Chondrocyte (in vitro differentiated cells): ENCODE measurements around the gene FAM78B. TPM values are rescaled to one million over a fixed set of nuclear protein-coding genes. Genes with fewer than 3 reads are reported as not detected.

Experiments used
- DNase-seq: peaks from one replicate; pipeline ENCODE4 v3.0.0; 2021; ENCODE audit warnings: mixed read lengths, low spot score
- H3K27ac Mint-ChIP-seq: one replicate; pipeline ENCODE4 v1.8.0; 2021; ENCODE audit warnings: mild to moderate bottlenecking, moderate library complexity, mixed read lengths; ENCODE audit not compliant: unreplicated experiment
- H3K27me3 Mint-ChIP-seq: 2 replicates; pipeline ENCODE4 v1.8.0; 2021; ENCODE audit warnings: low read depth, mixed read lengths
- H3K36me3 Mint-ChIP-seq: 2 replicates; pipeline ENCODE4 v1.8.0; 2021; ENCODE audit warnings: low read depth, mixed read lengths
- H3K4me1 Mint-ChIP-seq: 2 replicates; pipeline ENCODE4 v1.8.0; 2021; ENCODE audit warnings: low read depth, mild to moderate bottlenecking, mixed read lengths
- H3K4me3 Mint-ChIP-seq: one replicate; pipeline ENCODE4 v1.8.0; 2021; ENCODE audit warnings: mild to moderate bottlenecking, moderate library complexity, mixed read lengths; ENCODE audit not compliant: unreplicated experiment
- H3K9me3 Mint-ChIP-seq: 2 replicates; pipeline ENCODE4 v1.8.0; 2021; ENCODE audit warnings: low read depth, mixed read lengths
- total RNA-seq: library from RNA; stranded (reverse); gene quantifications from 3 replicates; pipeline ENCODE4 v1.2.1, GENCODE V29; 2021
- TF ChIP-seq, protein P1 (sequence below): fragments of 200-600 bp; sonication (generic); IDR thresholded peaks from 2 replicates; pipeline ENCODE4 v1.5.0; 2021; ENCODE audit warnings: antibody characterized with exemption, mild to moderate bottlenecking, moderate library complexity

Gene FAM78B
- total RNA-seq, 1 donor from 2014 or later = 0.22 TPM

DNA sequence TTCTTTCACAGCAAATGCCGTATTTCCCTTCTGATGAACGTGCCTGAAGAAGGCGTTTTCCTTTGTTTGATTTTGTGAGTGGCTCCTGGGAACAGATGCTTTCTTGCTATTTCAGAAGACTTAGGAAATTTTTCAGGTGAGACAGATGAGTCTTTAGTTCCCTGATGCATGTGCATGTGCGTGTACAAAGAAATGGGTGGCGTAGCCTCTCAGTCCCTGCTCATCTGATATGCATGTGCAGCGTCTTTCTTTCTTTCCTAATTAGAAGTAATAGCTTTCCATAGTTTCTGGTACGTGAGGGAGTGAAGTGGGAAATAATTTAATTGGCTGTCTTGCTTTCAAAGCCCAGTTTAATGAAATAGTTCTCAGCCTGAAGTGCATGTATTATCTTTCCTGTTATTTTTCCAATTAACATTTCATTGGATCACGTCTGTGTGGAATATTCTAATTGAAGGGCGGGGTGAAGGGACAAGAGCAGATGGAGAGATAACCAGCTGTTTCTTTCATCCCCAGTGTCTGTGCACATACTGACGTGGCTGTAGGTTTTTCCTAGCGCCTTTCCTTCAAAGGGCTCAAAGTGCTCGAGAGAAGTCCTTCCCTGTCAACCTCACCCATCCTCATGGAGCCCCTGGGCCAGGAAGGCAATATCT is 104.3 kb downstream of the FAM78B start:
- Mint-ChIP-seq H3K9me3 (no peaks in the 10 kb centered on the region), H3K4me1 (no peaks in the 10 kb centered on the region), H3K27me3 (no peaks in the 10 kb centered on the region), H3K36me3 (no peaks in the 10 kb centered on the region), H3K4me3 (no peak overlapping the region), H3K27ac (no peak overlapping the region)
- TF ChIP-seq, protein P1, sequence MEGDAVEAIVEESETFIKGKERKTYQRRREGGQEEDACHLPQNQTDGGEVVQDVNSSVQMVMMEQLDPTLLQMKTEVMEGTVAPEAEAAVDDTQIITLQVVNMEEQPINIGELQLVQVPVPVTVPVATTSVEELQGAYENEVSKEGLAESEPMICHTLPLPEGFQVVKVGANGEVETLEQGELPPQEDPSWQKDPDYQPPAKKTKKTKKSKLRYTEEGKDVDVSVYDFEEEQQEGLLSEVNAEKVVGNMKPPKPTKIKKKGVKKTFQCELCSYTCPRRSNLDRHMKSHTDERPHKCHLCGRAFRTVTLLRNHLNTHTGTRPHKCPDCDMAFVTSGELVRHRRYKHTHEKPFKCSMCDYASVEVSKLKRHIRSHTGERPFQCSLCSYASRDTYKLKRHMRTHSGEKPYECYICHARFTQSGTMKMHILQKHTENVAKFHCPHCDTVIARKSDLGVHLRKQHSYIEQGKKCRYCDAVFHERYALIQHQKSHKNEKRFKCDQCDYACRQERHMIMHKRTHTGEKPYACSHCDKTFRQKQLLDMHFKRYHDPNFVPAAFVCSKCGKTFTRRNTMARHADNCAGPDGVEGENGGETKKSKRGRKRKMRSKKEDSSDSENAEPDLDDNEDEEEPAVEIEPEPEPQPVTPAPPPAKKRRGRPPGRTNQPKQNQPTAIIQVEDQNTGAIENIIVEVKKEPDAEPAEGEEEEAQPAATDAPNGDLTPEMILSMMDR = no peak
- no peak for DNase-seq

DNA sequence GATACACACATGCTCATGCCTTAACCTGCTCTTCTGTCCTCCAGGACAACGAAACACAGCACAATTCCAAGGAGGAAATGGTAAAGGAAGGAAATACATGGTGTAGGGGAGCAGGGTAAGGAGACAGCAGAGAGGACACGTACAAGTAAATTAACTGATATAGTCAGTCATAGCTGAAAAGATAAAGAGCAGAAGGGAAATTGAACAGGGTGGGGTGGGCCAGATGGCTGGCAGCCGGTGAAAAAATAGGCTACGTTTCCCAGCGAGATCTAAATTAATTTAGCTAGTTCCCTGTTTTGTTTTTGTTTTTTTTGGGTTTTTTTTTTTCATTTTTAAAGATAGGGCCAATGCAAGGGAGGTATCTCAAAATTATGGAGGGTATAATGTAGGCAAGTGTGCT is 109.2 kb downstream of the FAM78B start:
- Mint-ChIP-seq H3K27me3 (peaks cover 3% of the 10 kb centered on the region), H3K4me1 (no peaks in the 10 kb centered on the region), H3K27ac (no peak overlapping the region), H3K36me3 (no peaks in the 10 kb centered on the region), H3K9me3 (no peaks in the 10 kb centered on the region), H3K4me3 (no peak overlapping the region)
- no peak for DNase-seq
- TF ChIP-seq, protein P1 = no peak

DNA sequence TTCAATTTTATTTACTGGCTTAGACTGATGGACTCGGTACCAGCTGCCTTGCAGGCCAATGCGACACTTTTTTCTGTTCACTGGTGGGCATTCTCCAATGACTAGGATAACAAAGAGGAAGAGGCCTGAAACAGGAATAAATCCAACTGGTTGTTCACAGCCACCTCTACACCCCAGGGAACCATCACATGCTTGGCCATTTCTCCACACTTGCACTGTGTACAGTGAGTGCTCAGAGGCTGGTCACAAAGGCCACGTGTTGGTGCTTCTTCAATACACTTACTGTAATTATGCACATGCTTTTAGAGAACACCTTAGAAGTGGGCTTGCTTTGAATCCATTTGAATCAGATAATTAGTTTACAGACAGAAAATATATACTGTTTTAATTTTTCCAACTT is 113.4 kb downstream of the FAM78B start:
- Mint-ChIP-seq H3K9me3 (no peaks in the 10 kb centered on the region), H3K36me3 (no peaks in the 10 kb centered on the region), H3K4me3 (no peak overlapping the region), H3K27me3 (peaks cover 3% of the 10 kb centered on the region), H3K27ac (no peak overlapping the region), H3K4me1 (no peaks in the 10 kb centered on the region)
- TF ChIP-seq, protein P1 = no peak
- DNase-seq = no peak

DNA sequence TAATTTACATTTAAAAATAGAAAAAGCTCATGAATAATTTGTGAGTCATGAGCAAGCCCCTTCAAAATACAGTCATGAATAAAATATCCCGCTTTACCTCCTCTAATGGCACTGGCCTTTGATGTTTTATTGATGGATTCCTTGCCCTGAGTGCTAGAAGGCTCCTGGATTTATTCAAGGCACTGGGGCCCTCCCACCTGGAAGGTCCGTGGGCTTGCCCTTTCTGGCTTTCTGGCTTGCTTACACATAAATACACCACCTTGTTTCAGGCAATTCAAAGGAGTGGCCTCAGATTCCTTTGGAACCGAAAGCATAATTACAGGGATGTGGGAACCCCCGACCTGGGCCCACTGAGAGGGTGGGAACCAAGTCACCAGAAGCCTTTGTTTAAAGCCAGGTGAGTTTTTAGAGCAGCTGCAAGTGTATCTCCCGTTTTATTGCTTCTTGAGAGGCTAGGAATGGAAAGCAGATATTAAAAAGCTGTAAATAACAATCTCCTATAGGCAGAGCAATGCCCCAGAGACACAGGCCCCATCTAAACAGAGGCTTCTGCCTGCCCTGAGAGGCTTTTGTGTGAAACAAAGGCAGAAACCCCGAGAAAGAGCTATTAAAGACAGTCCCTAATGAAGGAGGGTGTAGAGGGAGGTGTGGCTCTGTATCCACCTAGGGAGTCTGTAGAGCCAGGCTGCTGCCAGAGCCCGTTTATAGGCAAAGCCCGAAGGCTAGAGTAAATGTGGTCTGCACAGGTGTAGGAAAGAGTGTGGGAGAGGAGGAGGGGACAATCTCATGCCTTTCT is 126.4 kb downstream of the FAM78B start:
- H3K4me3 Mint-ChIP-seq = no peak overlapping the region
- TF ChIP-seq, protein P1 = no peak
- H3K27me3 Mint-ChIP-seq = peaks cover 9% of the 10 kb centered on the region
- no peaks in the 10 kb centered on the region for H3K36me3 Mint-ChIP-seq
- H3K9me3 Mint-ChIP-seq = no peaks in the 10 kb centered on the region
- H3K4me1 Mint-ChIP-seq = no peaks in the 10 kb centered on the region
- no peak overlapping the region for H3K27ac Mint-ChIP-seq
- no peak for DNase-seq

DNA sequence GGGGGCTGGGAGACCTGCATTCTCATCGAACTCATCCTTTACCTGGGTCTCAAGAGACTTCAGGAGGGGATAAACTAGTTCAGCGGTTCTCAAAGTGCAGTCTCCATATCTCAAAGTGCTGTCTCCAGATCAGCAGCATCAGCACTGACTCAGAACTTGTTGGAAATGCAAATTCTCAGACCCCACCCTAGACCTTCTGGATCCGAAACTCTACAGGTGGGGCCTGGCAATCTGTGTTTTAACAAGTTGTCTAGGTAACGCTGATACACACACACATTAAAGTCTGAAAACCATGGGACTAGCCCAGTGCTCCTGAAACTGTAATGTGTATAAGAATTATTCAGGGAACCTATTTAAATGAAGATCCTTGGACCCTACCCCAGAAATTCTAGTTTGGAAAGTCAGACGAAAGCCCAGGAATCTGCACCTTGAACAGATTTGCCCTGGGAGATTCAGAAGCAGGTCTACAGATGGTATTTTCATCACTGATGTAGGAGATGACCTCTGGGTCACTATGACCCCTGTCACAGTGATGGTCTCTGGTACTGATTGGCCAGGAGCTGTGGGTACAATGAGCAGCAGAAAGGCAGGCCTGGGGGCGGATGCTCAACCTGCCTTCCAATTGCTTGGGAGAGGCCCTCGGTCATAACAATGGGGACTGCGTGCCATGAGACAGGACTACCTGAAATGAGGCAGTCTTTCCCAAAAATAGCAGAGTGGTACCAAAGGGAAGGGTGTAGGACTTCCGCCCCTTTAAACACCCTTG is 127.2 kb downstream of the FAM78B start:
- no peaks in the 10 kb centered on the region for H3K4me1 Mint-ChIP-seq
- H3K36me3 Mint-ChIP-seq = no peaks in the 10 kb centered on the region
- TF ChIP-seq, protein P1 = no peak
- no peak overlapping the region for H3K4me3 Mint-ChIP-seq
- H3K27me3 Mint-ChIP-seq = peaks cover 9% of the 10 kb centered on the region
- no peaks in the 10 kb centered on the region for H3K9me3 Mint-ChIP-seq
- DNase-seq = no peak
- H3K27ac Mint-ChIP-seq = no peak overlapping the region
